ENCODE results near the gene AMMECR1.
"Not testable (repeated sequence)": the region's sequence is repeated elsewhere in the genome, so short reads cannot be mapped to it uniquely, and the experiment has no call there.

The AMMECR1 gene

GRCh38 chrX:110317820-110318663 lies at the start of gene AMMECR1:
AMMECR1 (minus strand) TSS chrX:110318085; CDS start chrX:110318071, 14 bp downstream.
- peaks cover 25% of the 10 kb centered on the region for H3K4me1 ChIP-seq
- no peaks in the 10 kb centered on the region for H3K27me3 ChIP-seq (ENCODE audit: low read depth)
- no peaks in the 10 kb centered on the region for H3K9me3 ChIP-seq
- peak; percentile 82 to 91 for DNase-seq (ENCODE audit: low spot score in 2 of 2)
- peak within 1 kb of the TSS; percentile 89 for H3K4me3 ChIP-seq
- H3K36me3 ChIP-seq (replicated peaks) = no peaks in the 10 kb centered on the region; the same call in 1 of the 2 replicates
- in situ Hi-C loops (cut with MboI; ENCODE audit: low sequenced_read_pairs) = no loop called here

DNA sequence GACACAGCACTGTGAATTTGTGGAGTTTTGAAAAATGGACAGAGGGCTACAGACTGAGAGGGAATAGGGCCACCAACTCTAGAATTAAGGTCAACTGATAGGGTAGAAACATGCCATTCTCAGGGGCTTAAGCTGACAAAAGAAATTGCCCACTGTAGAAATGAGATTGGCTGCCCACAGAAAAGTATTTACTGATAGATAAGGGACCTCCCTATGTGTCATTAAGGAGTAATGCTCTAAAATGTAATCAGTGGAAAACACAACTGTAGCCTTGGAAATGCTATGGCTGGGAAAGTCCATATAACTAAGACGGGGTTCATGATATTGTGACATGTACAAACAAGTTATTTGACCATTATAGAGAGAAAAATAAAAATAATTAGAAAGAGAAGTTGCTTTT lies 45.4 kb upstream of the AMMECR1 start:
- Histone ChIP-seq H3K36me3 (replicated peaks) (no peaks in the 10 kb centered on the region), H3K9me3 (no peaks in the 10 kb centered on the region), H3K27me3 (ENCODE audit: low read depth) (peaks cover 8% of the 10 kb centered on the region; the same call in 1 of the 2 replicates), H3K4me1 (no peaks in the 10 kb centered on the region), H3K4me3 (no peak overlapping the region)
- no peak for DNase-seq (ENCODE audit: low spot score in 2 of 2)
- in situ Hi-C loops (cut with MboI; ENCODE audit: low sequenced_read_pairs) = no loop called here

GRCh38 chrX:110359273-110359672 lies 41.4 kb upstream of the AMMECR1 start:
- no peaks in the 10 kb centered on the region for H3K4me1 ChIP-seq
- H3K9me3 ChIP-seq = no peaks in the 10 kb centered on the region
- peaks cover 14% of the 10 kb centered on the region for H3K27me3 ChIP-seq (ENCODE audit: low read depth)
- in situ Hi-C loops (cut with MboI; ENCODE audit: low sequenced_read_pairs) = no loop called here
- H3K36me3 ChIP-seq (replicated peaks) = no peaks in the 10 kb centered on the region
- no peak for DNase-seq (ENCODE audit: low spot score in 2 of 2)
- H3K4me3 ChIP-seq = no peak overlapping the region

- Histone ChIP-seq H3K4me1 (no peaks in the 10 kb centered on the region), H3K4me3 (no peak within 1 kb of the TSS), H3K9me3 (no peaks in the 10 kb centered on the region), H3K27me3 (ENCODE audit: low read depth) (peaks cover 14% of the 10 kb centered on the region), H3K36me3 (replicated peaks) (no peaks in the 10 kb centered on the region)
- no peak for DNase-seq (ENCODE audit: low spot score in 2 of 2)
- in situ Hi-C loops (cut with MboI; ENCODE audit: low sequenced_read_pairs) = no loop called here
These were observed 40.7 kb upstream of the AMMECR1 start, which contains the start of gene RTL9 for GRCh38 chrX:110358548-110358947. RTL9 (plus strand) TSS chrX:110358848; CDS start chrX:110450618, 91,770 bp downstream.

DNA sequence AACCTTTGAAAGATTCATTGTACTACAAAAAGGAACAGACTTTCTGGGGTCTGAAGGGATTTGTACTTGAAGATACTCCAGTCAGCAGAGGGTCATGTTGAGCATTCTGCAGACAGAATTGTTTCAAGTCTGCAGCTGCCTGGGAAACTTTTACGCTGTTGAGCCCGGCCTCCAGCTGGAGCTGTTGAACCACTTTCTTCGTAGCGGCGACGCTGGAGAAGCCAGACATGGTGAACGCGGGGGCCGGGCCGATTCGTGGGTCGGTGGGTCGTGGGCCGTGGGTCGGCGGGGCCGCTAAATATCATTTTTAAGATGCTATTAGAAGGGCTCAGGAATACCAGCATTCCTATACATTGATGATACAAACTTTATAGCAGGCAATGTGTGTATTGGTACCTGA lies 28.8 kb upstream of the AMMECR1 start:
- Histone ChIP-seq H3K4me3 (no peak overlapping the region), H3K27me3 (ENCODE audit: low read depth) (peaks cover 3% of the 10 kb centered on the region; the same call in 1 of the 2 replicates), H3K4me1 (no peaks in the 10 kb centered on the region), H3K36me3 (replicated peaks) (no peaks in the 10 kb centered on the region), H3K9me3 (no peaks in the 10 kb centered on the region)
- no peak for DNase-seq (ENCODE audit: low spot score in 2 of 2)
- in situ Hi-C loops (cut with MboI; ENCODE audit: low sequenced_read_pairs) = no loop called here

DNA sequence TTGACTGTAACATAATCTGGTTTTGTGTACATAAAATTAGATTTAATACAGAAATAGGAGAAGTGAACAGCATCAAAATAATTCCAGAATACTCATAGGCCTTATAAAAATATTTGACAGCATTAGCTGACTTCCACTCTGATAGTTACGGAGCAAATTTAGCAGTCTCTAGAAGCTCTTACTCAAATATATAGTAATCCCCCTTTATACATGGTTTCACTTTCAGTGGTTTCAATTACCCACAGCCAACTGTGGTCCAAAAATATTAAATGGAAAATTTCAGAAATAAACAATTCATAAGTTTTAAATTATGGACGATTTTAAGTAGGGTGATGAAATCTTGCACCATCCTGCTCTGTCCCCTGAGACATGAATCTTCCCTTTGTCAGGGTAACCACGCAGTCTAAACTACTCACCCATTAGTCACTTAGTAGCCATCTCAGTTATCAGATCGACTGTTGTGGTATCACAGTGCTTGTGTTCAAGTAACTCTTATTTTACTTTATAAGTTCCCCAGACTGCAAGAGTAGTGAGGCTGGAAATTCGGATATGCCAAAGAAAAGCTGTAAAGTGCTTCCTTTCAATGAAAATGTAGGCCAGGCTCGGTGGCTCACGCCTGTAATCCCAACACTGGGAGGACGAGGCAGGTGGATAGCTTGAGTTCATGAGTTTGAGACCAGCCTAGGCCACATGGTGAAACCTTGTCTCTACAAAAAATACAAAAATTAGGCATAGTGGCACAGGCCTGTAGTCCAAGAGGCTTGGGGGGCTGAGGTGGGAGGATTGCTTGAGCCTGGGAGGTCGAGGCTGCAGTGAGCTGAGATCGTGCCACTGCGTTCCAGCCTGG lies 23.5 kb upstream of the AMMECR1 start:
- H3K4me1 ChIP-seq = no peaks in the 10 kb centered on the region
- H3K36me3 ChIP-seq (replicated peaks) = no peaks in the 10 kb centered on the region
- peaks cover 10% of the 10 kb centered on the region for H3K27me3 ChIP-seq (ENCODE audit: low read depth)
- no peak overlapping the region for H3K4me3 ChIP-seq
- no peak for DNase-seq (ENCODE audit: low spot score in 2 of 2)
- in situ Hi-C loops (cut with MboI; ENCODE audit: low sequenced_read_pairs) = no loop called here
- no peaks in the 10 kb centered on the region for H3K9me3 ChIP-seq

DNA sequence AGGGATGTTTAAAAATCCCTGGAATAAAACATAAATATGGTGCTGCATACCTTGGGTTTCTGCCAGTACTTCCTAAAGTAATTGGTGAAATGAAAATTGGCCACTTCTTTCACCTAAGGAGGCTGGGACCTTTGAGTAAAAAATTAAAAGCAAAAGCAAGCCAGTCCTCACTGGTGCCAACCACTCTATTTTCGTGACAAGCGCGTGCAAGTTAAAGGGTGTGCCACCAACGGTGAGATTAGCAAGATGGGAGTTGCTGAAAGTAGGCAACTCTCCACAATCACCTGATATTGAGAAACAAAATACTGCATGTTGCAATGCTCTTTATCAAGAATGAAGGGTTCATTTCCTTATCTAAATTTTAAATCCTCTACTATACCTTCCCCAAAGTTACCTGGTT lies 21.1 kb upstream of the AMMECR1 start:
- in situ Hi-C loops (cut with MboI; ENCODE audit: low sequenced_read_pairs) = no loop called here

GRCh38 chrX:110333458-110333857 lies 15.6 kb upstream of the AMMECR1 start:
- H3K36me3 ChIP-seq (replicated peaks); H3K4me1 ChIP-seq; in situ Hi-C loops (cut with MboI; ENCODE audit: low sequenced_read_pairs); H3K27me3 ChIP-seq (ENCODE audit: low read depth); H3K9me3 ChIP-seq; H3K4me3 ChIP-seq; DNase-seq (ENCODE audit: low spot score in 2 of 2): not testable (repeated sequence)

More for the DNA sequence above, 21.1 kb upstream of the AMMECR1 start:
- Histone ChIP-seq H3K9me3 (no peaks in the 10 kb centered on the region), H3K36me3 (replicated peaks) (no peaks in the 10 kb centered on the region), H3K4me1 (no peaks in the 10 kb centered on the region), H3K4me3 (no peak overlapping the region), H3K27me3 (ENCODE audit: low read depth) (peaks cover 10% of the 10 kb centered on the region)
- DNase-seq (ENCODE audit: low spot score in 2 of 2) = no peak

DNA sequence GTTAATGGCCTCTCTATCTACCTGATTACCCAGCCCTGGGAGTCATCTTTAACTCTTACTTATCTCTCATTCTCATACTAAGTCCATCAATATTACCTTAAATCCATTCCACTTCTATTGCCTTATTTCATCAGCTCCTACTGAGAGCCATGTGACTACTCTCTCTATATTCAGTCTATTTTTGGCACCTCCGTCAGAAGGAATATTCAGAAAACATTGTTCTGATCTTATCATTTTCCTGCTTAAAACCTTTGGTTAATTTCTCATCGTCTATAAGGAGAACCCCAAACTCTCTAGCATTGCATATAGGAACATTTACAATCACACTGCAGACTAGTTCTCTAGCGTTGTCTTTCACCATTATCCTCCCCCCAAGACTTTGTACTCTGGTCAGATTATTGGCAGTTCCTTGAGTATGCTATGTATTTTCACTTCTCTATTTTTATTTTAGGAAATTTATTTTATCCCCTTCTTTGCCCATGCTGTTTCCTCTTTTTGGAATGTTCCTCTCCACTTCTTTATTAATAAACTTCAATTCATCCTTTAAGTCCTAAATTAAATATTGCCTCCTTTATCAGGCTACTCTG lies 13.7 kb upstream of the AMMECR1 start:
- H3K4me3 ChIP-seq = no peak overlapping the region
- H3K36me3 ChIP-seq (replicated peaks) = no peaks in the 10 kb centered on the region
- H3K9me3 ChIP-seq = no peaks in the 10 kb centered on the region
- no peak for DNase-seq (ENCODE audit: low spot score in 2 of 2)
- H3K4me1 ChIP-seq = no peaks in the 10 kb centered on the region
- in situ Hi-C loops (cut with MboI; ENCODE audit: low sequenced_read_pairs) = no loop called here
- H3K27me3 ChIP-seq (ENCODE audit: low read depth) = no peaks in the 10 kb centered on the region; the same call in 1 of the 2 replicates

- H3K27me3 ChIP-seq (ENCODE audit: low read depth); H3K9me3 ChIP-seq; H3K36me3 ChIP-seq (replicated peaks); DNase-seq (ENCODE audit: low spot score in 2 of 2); H3K4me1 ChIP-seq; in situ Hi-C loops (cut with MboI; ENCODE audit: low sequenced_read_pairs); H3K4me3 ChIP-seq: not testable (repeated sequence)
These were observed 10.7 kb upstream of the AMMECR1 start for GRCh38 chrX:110328613-110329012.

- in situ Hi-C loops (cut with MboI; ENCODE audit: low sequenced_read_pairs) = no loop called here
- DNase-seq (ENCODE audit: low spot score in 2 of 2) = no peak
- Histone ChIP-seq H3K36me3 (replicated peaks) (no peaks in the 10 kb centered on the region), H3K4me1 (peaks cover 8% of the 10 kb centered on the region), H3K4me3 (no peak overlapping the region), H3K9me3 (no peaks in the 10 kb centered on the region), H3K27me3 (ENCODE audit: low read depth) (no peaks in the 10 kb centered on the region; the same call in 1 of the 2 replicates)
These were observed 9.5 kb upstream of the AMMECR1 start for GRCh38 chrX:110327336-110327735.

DNA sequence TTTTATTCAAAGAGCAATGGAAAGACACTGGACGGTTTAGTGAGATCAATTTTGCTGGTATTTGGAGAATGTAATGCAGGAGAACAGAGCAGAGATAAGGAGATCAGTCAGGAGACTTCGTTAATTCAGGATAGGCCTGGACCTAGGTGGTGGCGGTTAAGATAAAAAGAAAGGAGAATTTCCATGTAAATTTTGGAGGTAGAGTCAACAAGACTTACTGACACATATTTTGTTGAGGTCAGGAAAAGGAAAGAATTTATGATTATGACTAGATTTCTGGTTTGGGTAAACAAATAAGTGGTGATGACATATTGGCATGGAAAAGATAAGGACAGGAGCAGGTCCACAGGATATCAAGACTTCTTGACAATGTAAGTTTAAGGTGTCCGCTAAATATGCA lies 8.8 kb upstream of the AMMECR1 start:
- H3K27me3 ChIP-seq (ENCODE audit: low read depth) = no peaks in the 10 kb centered on the region; the same call in 1 of the 2 replicates
- H3K36me3 ChIP-seq (replicated peaks) = no peaks in the 10 kb centered on the region
- H3K4me3 ChIP-seq = no peak overlapping the region
- no peaks in the 10 kb centered on the region for H3K9me3 ChIP-seq
- no peak for DNase-seq (ENCODE audit: low spot score in 2 of 2)
- in situ Hi-C loops (cut with MboI; ENCODE audit: low sequenced_read_pairs) = no loop called here
- H3K4me1 ChIP-seq = peaks cover 13% of the 10 kb centered on the region

- in situ Hi-C loops (cut with MboI; ENCODE audit: low sequenced_read_pairs) = no loop called here
- H3K27me3 ChIP-seq (ENCODE audit: low read depth) = no peaks in the 10 kb centered on the region
- H3K36me3 ChIP-seq (replicated peaks) = no peaks in the 10 kb centered on the region; the same call in 1 of the 2 replicates
- H3K4me3 ChIP-seq = no peak overlapping the region
- peaks cover 18% of the 10 kb centered on the region for H3K4me1 ChIP-seq
- DNase-seq (ENCODE audit: low spot score in 2 of 2) = peak in 1 of 2 experiments; percentile 33
- no peaks in the 10 kb centered on the region for H3K9me3 ChIP-seq
These were observed 4.7 kb upstream of the AMMECR1 start for GRCh38 chrX:110322603-110323002.

Measured in HAP-1 (cell line).